ENCODE data around the gene FAM204A. TPM values are rescaled to one million over a fixed set of nuclear protein-coding genes. Genes with fewer than 3 reads are reported as not detected.

Gene FAM204A
- total RNA-seq, 6 experiments from 2014 or later, result 50.8 to 69.4 (median 60.6) TPM

DNA sequence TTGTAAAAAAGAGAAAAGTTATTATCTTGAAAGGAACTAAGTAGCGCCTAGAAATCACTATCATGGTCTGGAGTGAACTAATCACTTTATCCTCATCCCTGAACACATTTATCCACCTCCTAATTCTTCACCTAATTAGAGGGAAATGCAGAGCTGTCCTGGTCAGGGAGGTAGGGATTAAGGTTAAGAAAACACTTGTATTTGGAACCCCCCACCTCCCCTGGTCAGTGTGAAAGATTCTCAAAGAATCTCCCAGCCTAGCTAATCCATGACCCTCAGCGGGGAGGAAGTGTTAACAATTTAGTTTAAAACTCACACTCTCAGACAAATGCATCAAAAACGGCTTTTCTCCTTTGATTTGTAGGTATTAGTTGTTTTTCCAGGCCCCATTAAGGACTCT lies 83.8 kb downstream of the FAM204A start:
- H3K9me3 Mint-ChIP-seq, result no peaks in the 10 kb centered on the region
- DNase-seq, result no peak
- H3K4me1 Mint-ChIP-seq (ENCODE audit: low read depth), result no peaks in the 10 kb centered on the region
- H3K27ac Mint-ChIP-seq, result no peak overlapping the region
- TF ChIP-seq, protein P1, sequence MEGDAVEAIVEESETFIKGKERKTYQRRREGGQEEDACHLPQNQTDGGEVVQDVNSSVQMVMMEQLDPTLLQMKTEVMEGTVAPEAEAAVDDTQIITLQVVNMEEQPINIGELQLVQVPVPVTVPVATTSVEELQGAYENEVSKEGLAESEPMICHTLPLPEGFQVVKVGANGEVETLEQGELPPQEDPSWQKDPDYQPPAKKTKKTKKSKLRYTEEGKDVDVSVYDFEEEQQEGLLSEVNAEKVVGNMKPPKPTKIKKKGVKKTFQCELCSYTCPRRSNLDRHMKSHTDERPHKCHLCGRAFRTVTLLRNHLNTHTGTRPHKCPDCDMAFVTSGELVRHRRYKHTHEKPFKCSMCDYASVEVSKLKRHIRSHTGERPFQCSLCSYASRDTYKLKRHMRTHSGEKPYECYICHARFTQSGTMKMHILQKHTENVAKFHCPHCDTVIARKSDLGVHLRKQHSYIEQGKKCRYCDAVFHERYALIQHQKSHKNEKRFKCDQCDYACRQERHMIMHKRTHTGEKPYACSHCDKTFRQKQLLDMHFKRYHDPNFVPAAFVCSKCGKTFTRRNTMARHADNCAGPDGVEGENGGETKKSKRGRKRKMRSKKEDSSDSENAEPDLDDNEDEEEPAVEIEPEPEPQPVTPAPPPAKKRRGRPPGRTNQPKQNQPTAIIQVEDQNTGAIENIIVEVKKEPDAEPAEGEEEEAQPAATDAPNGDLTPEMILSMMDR (IDR thresholded peaks at IDR 0.05), result no peak
- H3K4me3 Mint-ChIP-seq, result no peak overlapping the region
- H3K27me3 Mint-ChIP-seq (ENCODE audit: insufficient read depth), result peaks cover 15% of the 10 kb centered on the region
- H3K36me3 Mint-ChIP-seq (ENCODE audit: low read depth), result no peaks in the 10 kb centered on the region

DNA sequence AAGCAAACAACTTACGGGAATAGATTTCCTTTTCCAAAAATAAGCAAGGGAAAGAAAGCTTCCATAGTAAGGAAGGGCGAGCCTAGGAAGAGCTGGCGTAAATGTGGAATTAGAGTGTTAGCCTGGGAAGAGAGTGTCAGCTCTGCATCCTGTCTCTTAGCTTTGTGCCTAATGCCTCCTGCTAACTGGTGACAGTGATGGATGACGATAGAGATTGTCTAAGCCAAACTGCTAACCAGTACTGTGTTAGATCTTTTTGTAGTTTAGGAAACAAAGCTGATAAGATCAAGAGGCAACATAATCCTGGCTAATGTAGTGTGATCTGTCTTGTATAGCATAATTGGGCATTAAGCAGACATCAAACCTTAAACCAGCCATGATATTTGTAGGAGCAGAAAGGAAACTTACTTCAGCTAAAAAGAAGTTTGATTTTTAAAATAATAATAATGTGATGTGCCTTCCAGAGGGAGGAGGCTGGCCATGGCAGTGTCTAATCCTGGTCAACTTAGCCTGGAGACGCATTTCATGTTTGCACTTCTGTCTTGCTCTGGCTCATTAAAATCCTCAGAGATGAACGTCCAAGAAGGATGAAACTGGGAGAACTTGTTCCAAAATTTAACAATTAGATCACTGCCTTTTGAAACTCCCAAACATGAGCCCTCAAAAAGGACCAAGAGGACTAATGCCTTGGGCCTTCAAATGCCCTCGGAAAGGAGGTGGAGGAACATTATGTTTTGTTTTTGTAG lies 85.1 kb downstream of the FAM204A start:
- no peaks in the 10 kb centered on the region for H3K9me3 Mint-ChIP-seq

DNA sequence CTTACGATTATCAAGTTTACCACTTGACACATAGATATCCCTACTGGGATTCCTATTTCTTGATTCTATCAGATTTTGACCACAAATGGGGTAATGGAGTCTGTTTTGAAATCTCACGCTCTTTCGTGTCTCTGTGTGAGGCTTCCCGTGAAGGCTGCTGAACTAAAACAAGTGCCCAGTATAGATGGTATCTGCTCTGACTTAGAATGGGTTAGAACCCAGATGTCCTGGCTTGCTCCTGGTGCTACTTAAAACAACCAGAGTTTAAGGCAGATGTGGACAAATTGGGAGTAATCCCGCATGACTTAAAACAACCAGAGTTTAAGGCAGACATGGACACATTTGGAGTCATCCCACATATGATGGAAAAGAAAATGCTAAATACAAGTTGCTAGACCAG lies 85.9 kb downstream of the FAM204A start:
- no peak for DNase-seq
- H3K27ac Mint-ChIP-seq, result no peak overlapping the region
- H3K27me3 Mint-ChIP-seq (ENCODE audit: insufficient read depth), result peaks cover 15% of the 10 kb centered on the region
- no peaks in the 10 kb centered on the region for H3K36me3 Mint-ChIP-seq (ENCODE audit: low read depth)
- no peaks in the 10 kb centered on the region for H3K9me3 Mint-ChIP-seq
- no peak overlapping the region for H3K4me3 Mint-ChIP-seq
- TF ChIP-seq, protein P1 (IDR thresholded peaks at IDR 0.05), result no peak
- H3K4me1 Mint-ChIP-seq (ENCODE audit: low read depth), result no peaks in the 10 kb centered on the region

More for the DNA sequence above, 85.1 kb downstream of the FAM204A start:
- Mint-ChIP-seq H3K36me3 (ENCODE audit: low read depth) (no peaks in the 10 kb centered on the region), H3K4me3 (no peak overlapping the region), H3K27me3 (ENCODE audit: insufficient read depth) (peaks cover 15% of the 10 kb centered on the region), H3K4me1 (ENCODE audit: low read depth) (no peaks in the 10 kb centered on the region), H3K27ac (no peak overlapping the region)
- DNase-seq, result no peak
- TF ChIP-seq, protein P1 (IDR thresholded peaks at IDR 0.05), result no peak

DNA sequence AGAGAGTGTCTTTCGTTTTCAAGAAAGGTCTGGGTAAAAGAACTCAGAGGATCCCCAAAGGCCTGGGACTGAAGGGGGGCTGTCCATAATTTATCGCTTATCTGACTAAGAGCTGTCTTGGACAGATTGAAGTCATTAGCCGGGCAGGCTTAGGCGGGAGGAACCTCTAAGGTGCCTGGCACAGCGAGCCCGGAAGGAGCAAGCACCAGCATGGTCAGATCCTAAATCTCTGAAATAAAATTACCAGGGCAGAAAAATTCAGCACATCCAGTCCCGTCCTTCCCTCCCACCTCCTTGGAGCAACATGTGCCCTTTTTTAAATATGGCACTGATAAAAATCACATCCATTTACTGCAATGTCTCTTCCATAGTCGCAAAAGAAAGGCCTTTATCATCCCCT lies 86.8 kb downstream of the FAM204A start:
- peaks cover 15% of the 10 kb centered on the region for H3K27me3 Mint-ChIP-seq (ENCODE audit: insufficient read depth)
- no peaks in the 10 kb centered on the region for H3K4me1 Mint-ChIP-seq (ENCODE audit: low read depth)
- TF ChIP-seq, protein P1 (IDR thresholded peaks at IDR 0.05), result no peak
- no peaks in the 10 kb centered on the region for H3K36me3 Mint-ChIP-seq (ENCODE audit: low read depth)
- H3K4me3 Mint-ChIP-seq, result no peak overlapping the region
- no peak for DNase-seq
- H3K27ac Mint-ChIP-seq, result no peak overlapping the region
- H3K9me3 Mint-ChIP-seq, result no peaks in the 10 kb centered on the region

DNA sequence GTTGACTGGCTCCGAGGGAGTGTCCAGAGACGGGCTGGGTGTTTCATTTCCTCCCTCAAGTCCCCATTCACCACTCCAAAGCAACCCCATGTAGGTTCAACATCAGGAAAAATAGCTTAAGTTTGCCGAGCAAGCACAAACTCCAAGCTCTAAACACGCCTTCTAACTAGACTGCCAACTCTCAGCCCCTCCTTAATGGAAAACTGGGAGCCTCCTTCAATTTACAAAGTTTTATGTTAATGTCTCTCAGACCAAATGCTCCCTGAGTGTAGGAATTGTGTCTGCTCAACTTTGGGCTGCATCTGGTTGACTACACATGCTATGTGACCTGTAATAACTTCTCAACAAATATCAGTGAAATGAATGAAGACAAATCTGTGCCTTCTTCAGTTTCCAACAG lies 87.5 kb downstream of the FAM204A start:
- TF ChIP-seq, protein P1 (IDR thresholded peaks at IDR 0.05), result no peak
- Mint-ChIP-seq H3K4me3 (no peak overlapping the region), H3K9me3 (no peaks in the 10 kb centered on the region), H3K4me1 (ENCODE audit: low read depth) (no peaks in the 10 kb centered on the region), H3K36me3 (ENCODE audit: low read depth) (no peaks in the 10 kb centered on the region), H3K27me3 (ENCODE audit: insufficient read depth) (peaks cover 15% of the 10 kb centered on the region), H3K27ac (no peak overlapping the region)
- DNase-seq, result no peak
